ENCODE data around the gene C9orf43.
"Not testable (repeated sequence)": the region's sequence is repeated elsewhere in the genome, so short reads cannot be mapped to it uniquely, and the experiment has no call there.

Gene C9orf43

GRCh38 chr9:113381909-113382411 is 28.6 kb upstream of the C9orf43 start:
- no peak for DNase-seq

GRCh38 chr9:113386571-113387393 is 23.8 kb upstream of the C9orf43 start:
- no peak for DNase-seq

GRCh38 chr9:113387560-113388230 is 22.9 kb upstream of the C9orf43 start:
- no peak for DNase-seq

GRCh38 chr9:113388833-113389232 is 21.7 kb upstream of the C9orf43 start:
- DNase-seq, result no peak

GRCh38 chr9:113389451-113389850 is 21.1 kb upstream of the C9orf43 start:
- no peak for DNase-seq

- DNase-seq, result no peak
Measured at GRCh38 chr9:113390192-113390960, 20.2 kb upstream of the C9orf43 start.

GRCh38 chr9:113391917-113392316 is 18.6 kb upstream of the C9orf43 start:
- no peak for DNase-seq

GRCh38 chr9:113393281-113393680 is 17.3 kb upstream of the C9orf43 start:
- no peak for DNase-seq

- DNase-seq, result no peak
Measured at GRCh38 chr9:113395000-113395861, 15.3 kb upstream of the C9orf43 start.

- DNase-seq, result no peak
Measured at GRCh38 chr9:113397203-113397631, 13.3 kb upstream of the C9orf43 start.

- no peak for DNase-seq
Measured at GRCh38 chr9:113398796-113399195, 11.8 kb upstream of the C9orf43 start.

- DNase-seq, result no peak
Measured at GRCh38 chr9:113399646-113400200, 10.8 kb upstream of the C9orf43 start.

GRCh38 chr9:113401027-113401792 is 9.3 kb upstream of the C9orf43 start, which contains the start of gene ALAD:
Gene ALAD (minus strand): TSS chr9:113401284. CDS start chr9:113393559, 7,725 bp downstream.
- peak; percentile 95 for DNase-seq

GRCh38 chr9:113403646-113404045 is 6.9 kb upstream of the C9orf43 start:
- DNase-seq, result no peak

- not testable (repeated sequence) for DNase-seq
Measured at GRCh38 chr9:113406353-113406752, 4.2 kb upstream of the C9orf43 start.

- DNase-seq, result peak; percentile 12
Measured at GRCh38 chr9:113406873-113407511, 3.6 kb upstream of the C9orf43 start.

GRCh38 chr9:113409481-113409880 is 1.1 kb upstream of the C9orf43 start:
- DNase-seq, result no peak

- DNase-seq, result no peak
Measured at GRCh38 chr9:113409883-113410206, 702 bp upstream of the C9orf43 start.

GRCh38 chr9:113416149-113416721 is 5.7 kb downstream of the C9orf43 start:
- no peak for DNase-seq

- no peak for DNase-seq
Measured at GRCh38 chr9:113417370-113417769, 6.8 kb downstream of the C9orf43 start.
